HepG2 (cell line): ENCODE measurements around the gene ZKSCAN1. TPM values are rescaled to one million over a fixed set of nuclear protein-coding genes. Genes with fewer than 3 reads are reported as not detected.
A peak's percentile ranks its signal among the peaks of the same experiment; 100 is the strongest.
"Not testable (repeated sequence)": the region's sequence is repeated elsewhere in the genome, so short reads cannot be mapped to it uniquely, and the experiment has no call there.

Experiments
- ATAC-seq: fragments of 200-7000 bp; cut with Tn5 transposase; 3 replicates; pipeline ENCODE4 v1.9.1; 2020; ENCODE audit warnings: mild to moderate bottlenecking, moderate library complexity
- BruUV-seq: library from RNA; stranded (reverse); fragments of 400-500 nt; replicated peaks from 2 replicates; lab custom pipeline; 2021; lab: Mats Ljungman, UMichigan
- CTCF ChIA-PET: fragments of 300-600 bp; formaldehyde crosslinking; extraction: SDS; loops from one replicate; lab custom pipeline; 2021; ENCODE audit warnings: low total read pairs, inconsistent platforms, low intra/inter-chr PET ratio; lab: Yijun Ruan, JAX
- POLR2A ChIA-PET: fragments of 350-600 bp; sonication (Branson Sonifier 250); formaldehyde crosslinking; loops from one replicate; lab custom pipeline; 2020; ENCODE audit warnings: antibody characterized with exemption, inconsistent platforms; lab: Yijun Ruan, JAX
- DNase-seq: peaks from one replicate; pipeline ENCODE4 v3.0.0-alpha.2; 2015; ENCODE audit warnings: low spot score
- FAIRE-seq: peaks from 3 replicates; lab custom pipeline; 2011; peaks lifted over from hg19 to GRCh38; lab: Jason Lieb, UNC
- H2AFZ ChIP-seq: one replicate; pipeline ENCODE4 v1.6.1; 2011; ENCODE audit warnings: low read length, inconsistent platforms
- H3K27ac ChIP-seq: fragments of 300-600 bp; 3 replicates; pipeline ENCODE4 v1.8.0; 2011; ENCODE audit warnings: mixed run types, mild to moderate bottlenecking, mixed read lengths, low read length, inconsistent platforms; ENCODE audit not compliant: insufficient read depth; ENCODE audit errors: extremely low read length
- H3K27me3 ChIP-seq, 2 experiments: fragments of 200-600 bp in 1 of 2; 2 replicates in 1 of 2; 3 replicates in 1 of 2; pipeline versions ENCODE4 v1.6.0 to v1.8.0; 2011; ENCODE audit warnings: low read length in 2 of 2, mild to moderate bottlenecking in 2 of 2, moderate library complexity in 2 of 2, inconsistent platforms in 1 of 2; ENCODE audit not compliant: insufficient read depth in 2 of 2, control insufficient read depth in 1 of 2
- H3K36me3 ChIP-seq, 2 experiments: fragments of 200-600 bp in 1 of 2; replicated peaks in 1 of 2; 2 replicates in 1 of 2; 3 replicates in 1 of 2; pipeline versions ENCODE4 v1.5.1 to v1.8.0; 2011; ENCODE audit warnings: low read length in 2 of 2, inconsistent platforms in 1 of 2; ENCODE audit not compliant: insufficient read depth in 2 of 2, control insufficient read depth in 1 of 2
- H3K4me1 ChIP-seq: 2 replicates; pipeline ENCODE4 v1.5.1; 2012; ENCODE audit warnings: low read length, inconsistent platforms; ENCODE audit not compliant: insufficient read depth
- H3K4me2 ChIP-seq: 2 replicates; pipeline ENCODE4 v1.6.0; 2011; ENCODE audit warnings: low read depth, low read length, inconsistent platforms
- H3K4me3 ChIP-seq, 3 experiments: fragments of 200-600 bp in 1 of 3; sonication (generic), shearing (Covaris generic) in 1 of 3; replicated peaks in 1 of 3; 2 replicates each; pipeline ENCODE4 v1.5.1; 2011 to 2016; ENCODE audit warnings: low read length in 3 of 3, inconsistent platforms in 2 of 3, low read depth in 2 of 3, mild to moderate bottlenecking in 2 of 3, control low read depth in 1 of 3, mixed read lengths in 1 of 3; ENCODE audit not compliant: insufficient read depth in 1 of 3
- H3K79me2 ChIP-seq: one replicate; pipeline ENCODE4 v1.6.1; 2011; ENCODE audit warnings: low read length, inconsistent platforms; ENCODE audit not compliant: insufficient read depth
- H3K9ac ChIP-seq: 2 replicates; pipeline ENCODE4 v1.6.0; 2011; ENCODE audit warnings: mild to moderate bottlenecking, low read depth, low read length, inconsistent platforms; ENCODE audit not compliant: insufficient read depth
- H3K9me3 ChIP-seq: 2 replicates; pipeline ENCODE4 v1.5.1; 2012; ENCODE audit warnings: mild to moderate bottlenecking, low read length
- H4K20me1 ChIP-seq: 2 replicates; pipeline ENCODE4 v1.6.0; 2011; ENCODE audit warnings: inconsistent platforms, mild to moderate bottlenecking, low read length, moderate library complexity; ENCODE audit not compliant: insufficient read depth
- ATF4 ChIP-seq, 2 experiments: fragments of 450-650 bp in 1 of 2; sonication (generic) in 1 of 2; formaldehyde crosslinking; IDR thresholded peaks; 2 replicates each; pipeline versions ENCODE4 v1.5.0 to v1.8.0; 2020 to 2022; ENCODE audit warnings: mild to moderate bottlenecking in 1 of 2, missing genetic modification reagents in 1 of 2
- CREB1 ChIP-seq, 2 experiments: fragments of 450-650 bp in 1 of 2; IDR thresholded peaks; 2 replicates each; pipeline ENCODE4 v1.6.1; 2016 to 2017; ENCODE audit warnings: control low read depth in 1 of 2, mild to moderate bottlenecking in 1 of 2, missing compliant biosample characterization in 1 of 2, missing genetic modification characterization in 1 of 2
- ERF ChIP-seq: IDR thresholded peaks from 2 replicates; pipeline ENCODE4 v1.6.1; 2018; ENCODE audit warnings: missing biosample characterization, missing genetic modification reagents
- HMG20A ChIP-seq: IDR thresholded peaks from 2 replicates; pipeline ENCODE4 v1.6.1; 2016; ENCODE audit warnings: borderline replicate concordance
- HNRNPL ChIP-seq: fragments of 200-400 bp; formaldehyde crosslinking; IDR thresholded peaks from 2 replicates; pipeline ENCODE4 v1.6.1; 2017; ENCODE audit warnings: mild to moderate bottlenecking, low read depth, low read length
- KAT8 ChIP-seq: IDR thresholded peaks from 2 replicates; pipeline ENCODE4 v1.6.1; 2016; ENCODE audit warnings: missing genetic modification reagents, missing compliant biosample characterization
- NFIC ChIP-seq: IDR thresholded peaks from 2 replicates; pipeline ENCODE4 v1.6.1; 2012; ENCODE audit warnings: mild to moderate bottlenecking, low read length, inconsistent platforms
- NFKBIZ ChIP-seq: IDR thresholded peaks from 2 replicates; pipeline ENCODE4 v1.6.1; 2018; ENCODE audit warnings: missing genetic modification reagents, missing compliant biosample characterization
- SAP130 ChIP-seq: IDR thresholded peaks from 2 replicates; pipeline ENCODE4 v1.6.1; 2016; ENCODE audit warnings: low read depth
- SKI ChIP-seq: fragments of 450-650 bp; IDR thresholded peaks from one replicate; pipeline ENCODE4 v1.6.1; 2018; ENCODE audit warnings: mild to moderate bottlenecking; ENCODE audit not compliant: partially characterized antibody
- SMAD3 ChIP-seq: sonication (generic); formaldehyde crosslinking; IDR thresholded peaks from 2 replicates; pipeline ENCODE4 v1.4.0; 2020; ENCODE audit warnings: missing genetic modification reagents
- SOX6 ChIP-seq, 2 experiments: fragments of 450-650 bp in 1 of 2; sonication (generic) in 1 of 2; formaldehyde crosslinking in 1 of 2; IDR thresholded peaks; 2 replicates each; pipeline versions ENCODE4 v1.4.0 to v1.6.1; 2017 to 2020; ENCODE audit warnings: antibody characterized with exemption in 1 of 2, mild to moderate bottlenecking in 1 of 2, missing genetic modification reagents in 1 of 2
- TBX3 ChIP-seq: fragments of 450-650 bp; IDR thresholded peaks from 2 replicates; pipeline ENCODE4 v1.6.1; 2017; ENCODE audit warnings: antibody characterized with exemption, mild to moderate bottlenecking, inconsistent platforms, borderline replicate concordance
- ZBTB7B ChIP-seq: sonication (generic); formaldehyde crosslinking; IDR thresholded peaks from 2 replicates; pipeline ENCODE4 v1.4.0; 2020; ENCODE audit warnings: missing genetic modification reagents
- WGBS: methylation state at CpG from one replicate; pipeline ENCODE4 v1.1.6; 2017; ENCODE audit warnings: low lambda C conversion rate; 5-methylcytosine and 5-hydroxymethylcytosine counted together
- in situ Hi-C: cut with HindIII; loops from 2 replicates; pipeline ENCODE4 v1.10.0; 2017; ENCODE audit warnings: low pct_unique_long_range_greater_than_20kb; ENCODE audit not compliant: extremely low pct_ligation_motif_present
- intact Hi-C: fragments of 100-400 bp; cut with micrococcal nuclease; formaldehyde crosslinking; loops from one replicate; pipeline ENCODE4 v1.10.0; 2022; ENCODE audit not compliant: unreplicated experiment
- polyA plus RNA-seq, 8 experiments: library from polyadenylated mRNA; depleted of rRNA in 3 of 8; stranded (reverse) in 7 of 8; unstranded in 1 of 8; fragments of >200 nt; fragmentation: Illumina TruSeq in 4 of 8; extraction: Trizol in 4 of 8; gene quantifications; 2 replicates each; pipeline versions ENCODE4 v1.2.1 to v1.2.3, GENCODE V29; 2011 to 2016; ENCODE audit warnings: low read depth in 4 of 8, missing spikeins in 1 of 8, mixed read lengths in 1 of 8; ENCODE audit not compliant: insufficient read depth in 1 of 8
- total RNA-seq, 5 experiments: library from RNA; depleted of rRNA; stranded (reverse); fragments of >200 nt; fragmentation: Illumina TruSeq; extraction: Trizol; gene quantifications; 2 replicates each; pipeline ENCODE4 v1.2.3, GENCODE V29; 2016; ENCODE audit warnings: low read depth in 1 of 5
- TF ChIP-seq, protein P1 (sequence below): sonication (generic); formaldehyde crosslinking; IDR thresholded peaks from 2 replicates; pipeline ENCODE4 v1.8.0; 2022; ENCODE audit warnings: missing genetic modification reagents, mild to moderate bottlenecking, borderline replicate concordance
- TF ChIP-seq, protein P2 (sequence below): sonication (generic); formaldehyde crosslinking; IDR thresholded peaks from 2 replicates; pipeline ENCODE4 v1.4.0; 2020; ENCODE audit warnings: missing genetic modification reagents, borderline replicate concordance

The ZKSCAN1 gene
- total and polyA plus RNA-seq, 2 of the 13 experiments (the other 11 are each of a cell fraction or from before 2014, with no cell fraction given), result 46.4 to 60.6 TPM

DNA sequence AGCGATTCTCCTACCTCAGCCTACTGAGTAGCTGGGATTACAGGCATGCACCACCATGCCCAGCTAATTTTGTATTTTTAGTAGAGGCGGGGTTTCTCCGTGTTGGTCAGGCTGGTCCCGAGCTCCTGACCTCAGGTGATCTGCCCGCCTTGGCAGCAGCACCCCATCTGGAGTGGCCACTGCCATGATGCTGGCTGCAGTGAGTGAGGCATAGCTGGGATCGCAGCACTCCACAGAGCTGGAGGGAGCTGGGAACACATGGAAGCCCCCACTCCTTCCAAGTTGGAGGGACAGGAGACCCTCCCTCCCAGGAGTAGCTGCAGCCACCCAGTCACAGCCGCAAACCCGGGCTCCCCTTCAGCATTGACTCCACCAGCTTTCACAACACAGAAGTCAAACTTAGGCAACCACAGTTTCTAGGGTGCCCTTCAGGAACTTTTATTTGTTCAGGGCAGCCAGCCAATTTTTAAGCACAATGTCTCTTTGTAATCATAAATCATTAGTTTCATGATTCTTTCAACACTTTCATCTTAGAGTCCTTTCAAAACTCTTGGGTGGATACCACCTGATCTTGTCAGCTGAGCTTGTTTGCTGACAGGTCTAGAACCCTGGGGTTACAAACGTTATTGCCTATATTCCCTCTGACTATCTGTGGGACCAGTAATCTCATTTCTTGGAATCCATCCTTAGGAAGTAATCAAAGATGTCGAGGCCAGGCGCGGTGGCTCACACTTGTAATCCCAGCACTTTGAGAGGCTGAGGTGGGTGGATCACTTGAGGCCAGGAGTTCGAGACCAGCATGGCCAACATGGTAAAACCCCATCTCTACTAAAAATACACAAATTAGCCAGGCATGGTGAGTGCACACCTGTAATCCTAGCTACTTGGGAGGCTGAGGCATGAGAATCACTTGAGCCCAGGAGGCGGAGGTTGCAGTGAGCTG lies 2.7 kb upstream of the ZKSCAN1 start:
- BruUV-seq; H3K36me3 ChIP-seq; H3K4me3 ChIP-seq; H4K20me1 ChIP-seq; CTCF ChIA-PET; in situ Hi-C loops; H2AFZ ChIP-seq; H3K9me3 ChIP-seq; H3K27me3 ChIP-seq; TF ChIP-seq SOX6, CREB1 (IDR thresholded peaks at IDR 0.05): not testable (repeated sequence)
- peaks cover 21% of the 10 kb centered on the region for H3K79me2 ChIP-seq
- peak overlapping the region; percentile 26; the same call in 1 of the 2 replicates for H3K9ac ChIP-seq
- peak; percentile 93 for DNase-seq
- POLR2A ChIA-PET, result interaction anchor here (1.0 to 6.6 kb wide), 5 partner anchors 10 to 93 kb away, joined by 4 to 212 read pairs (median 7); partner anchors contain the start of genes TRIM4 and ZSCAN21
- peak; percentile 70 for FAIRE-seq
- intact Hi-C loops, result loop anchor here (1.0 kb wide), 1 partner anchor 8 kb away; no protein-coding TSS in a partner anchor
- WGBS, result 40% methylated on average over 12 of the region's 14 CpGs
- H3K27ac ChIP-seq, result peak overlapping the region; percentile 73
- ATAC-seq, result peak; percentile 27
- H3K4me2 ChIP-seq, result peak overlapping the region; percentile 40; the same call in 1 of the 2 replicates
- H3K4me1 ChIP-seq, result peaks cover 82% of the 10 kb centered on the region
- TF ChIP-seq SKI, result peak; percentile 29
- TF ChIP-seq SMAD3, result 0 out of 2 replicates have a peak, but pooled peaks have one; percentile 35
- TF ChIP-seq SOX6 (CRISPR knock-in tag; IDR thresholded peaks at IDR 0.05), result peak; percentile 73
- 0 out of 2 replicates have a peak, but pooled peaks have one; percentile 23 for TF ChIP-seq NFIC
- peak; percentile 56; the same call in 1 of the 2 replicates for TF ChIP-seq HMG20A
- TF ChIP-seq, protein P1, sequence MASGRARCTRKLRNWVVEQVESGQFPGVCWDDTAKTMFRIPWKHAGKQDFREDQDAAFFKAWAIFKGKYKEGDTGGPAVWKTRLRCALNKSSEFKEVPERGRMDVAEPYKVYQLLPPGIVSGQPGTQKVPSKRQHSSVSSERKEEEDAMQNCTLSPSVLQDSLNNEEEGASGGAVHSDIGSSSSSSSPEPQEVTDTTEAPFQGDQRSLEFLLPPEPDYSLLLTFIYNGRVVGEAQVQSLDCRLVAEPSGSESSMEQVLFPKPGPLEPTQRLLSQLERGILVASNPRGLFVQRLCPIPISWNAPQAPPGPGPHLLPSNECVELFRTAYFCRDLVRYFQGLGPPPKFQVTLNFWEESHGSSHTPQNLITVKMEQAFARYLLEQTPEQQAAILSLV (CRISPR knock-in tag), result 0 out of 2 replicates have a peak, but pooled peaks have one; percentile 16
- 0 out of 2 replicates have a peak, but pooled peaks have one; percentile 35 for TF ChIP-seq NFKBIZ (CRISPR knock-in tag)
- TF ChIP-seq ATF4 (CRISPR knock-in tag; IDR thresholded peaks at IDR 0.05), result peak in 1 of 2 experiments; percentile 33; a peak in 1 of 4 replicates
- TF ChIP-seq CREB1 (CRISPR knock-in tag; IDR thresholded peaks at IDR 0.05), result 0 out of 2 replicates have a peak, but pooled peaks have one; percentile 31
- peak; percentile 74 for TF ChIP-seq ZBTB7B (CRISPR knock-in tag)
- TF ChIP-seq KAT8 (CRISPR knock-in tag), result peak; percentile 50; the same call in 1 of the 2 replicates
- TF ChIP-seq, protein P2, sequence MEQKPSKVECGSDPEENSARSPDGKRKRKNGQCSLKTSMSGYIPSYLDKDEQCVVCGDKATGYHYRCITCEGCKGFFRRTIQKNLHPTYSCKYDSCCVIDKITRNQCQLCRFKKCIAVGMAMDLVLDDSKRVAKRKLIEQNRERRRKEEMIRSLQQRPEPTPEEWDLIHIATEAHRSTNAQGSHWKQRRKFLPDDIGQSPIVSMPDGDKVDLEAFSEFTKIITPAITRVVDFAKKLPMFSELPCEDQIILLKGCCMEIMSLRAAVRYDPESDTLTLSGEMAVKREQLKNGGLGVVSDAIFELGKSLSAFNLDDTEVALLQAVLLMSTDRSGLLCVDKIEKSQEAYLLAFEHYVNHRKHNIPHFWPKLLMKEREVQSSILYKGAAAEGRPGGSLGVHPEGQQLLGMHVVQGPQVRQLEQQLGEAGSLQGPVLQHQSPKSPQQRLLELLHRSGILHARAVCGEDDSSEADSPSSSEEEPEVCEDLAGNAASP (CRISPR knock-in tag), result 0 out of 2 replicates have a peak, but pooled peaks have one; percentile 48
- TF ChIP-seq ERF, result 0 out of 2 replicates have a peak, but pooled peaks have one; percentile 5
- TF ChIP-seq SAP130 (CRISPR knock-in tag), result peak; percentile 36
- TF ChIP-seq HNRNPL, result 0 out of 2 replicates have a peak, but pooled peaks have one; percentile 19
- TF ChIP-seq TBX3, result peak; percentile 27; the same call in 1 of the 2 replicates
